HG03460 (cell line): Measurements from ENCODE around the gene CFHR2.

Source experiments
- ATAC-seq: cut with Tn5 transposase; IDR thresholded peaks from one replicate; pipeline ENCODE4 v1.9.1; 2021; ENCODE audit not compliant: unreplicated experiment

Gene CFHR2

GRCh38 chr1:196997423-196997822 is 53.9 kb downstream of the CFHR2 start:
- no peak for ATAC-seq

GRCh38 chr1:197001828-197002227 is 58.3 kb downstream of the CFHR2 start:
- no peak for ATAC-seq

GRCh38 chr1:197003132-197003531 is 59.6 kb downstream of the CFHR2 start:
- no peak for ATAC-seq

- ATAC-seq, result no peak
Measured at GRCh38 chr1:197008861-197009260, 65.3 kb downstream of the CFHR2 start.
